Measurements from ENCODE around the gene NPY.
A peak's percentile ranks its signal among the peaks of the same experiment; 100 is the strongest.

The NPY gene

DNA sequence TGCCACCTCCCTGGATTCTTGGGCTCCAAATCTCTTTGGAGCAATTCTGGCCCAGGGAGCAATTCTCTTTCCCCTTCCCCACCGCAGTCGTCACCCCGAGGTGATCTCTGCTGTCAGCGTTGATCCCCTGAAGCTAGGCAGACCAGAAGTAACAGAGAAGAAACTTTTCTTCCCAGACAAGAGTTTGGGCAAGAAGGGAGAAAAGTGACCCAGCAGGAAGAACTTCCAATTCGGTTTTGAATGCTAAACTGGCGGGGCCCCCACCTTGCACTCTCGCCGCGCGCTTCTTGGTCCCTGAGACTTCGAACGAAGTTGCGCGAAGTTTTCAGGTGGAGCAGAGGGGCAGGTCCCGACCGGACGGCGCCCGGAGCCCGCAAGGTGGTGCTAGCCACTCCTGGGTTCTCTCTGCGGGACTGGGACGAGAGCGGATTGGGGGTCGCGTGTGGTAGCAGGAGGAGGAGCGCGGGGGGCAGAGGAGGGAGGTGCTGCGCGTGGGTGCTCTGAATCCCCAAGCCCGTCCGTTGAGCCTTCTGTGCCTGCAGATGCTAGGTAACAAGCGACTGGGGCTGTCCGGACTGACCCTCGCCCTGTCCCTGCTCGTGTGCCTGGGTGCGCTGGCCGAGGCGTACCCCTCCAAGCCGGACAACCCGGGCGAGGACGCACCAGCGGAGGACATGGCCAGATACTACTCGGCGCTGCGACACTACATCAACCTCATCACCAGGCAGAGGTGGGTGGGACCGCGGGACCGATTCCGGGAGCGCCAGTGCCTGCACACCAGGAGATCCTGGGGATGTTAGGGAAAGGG lies 913 bp downstream of the NPY start:
- DNase-seq (ENCODE audit: low read depth): no peak
- no peak overlapping the region for H3K4me3 ChIP-seq (ENCODE audit: low read depth, low read length)
- TF ChIP-seq, protein P1, sequence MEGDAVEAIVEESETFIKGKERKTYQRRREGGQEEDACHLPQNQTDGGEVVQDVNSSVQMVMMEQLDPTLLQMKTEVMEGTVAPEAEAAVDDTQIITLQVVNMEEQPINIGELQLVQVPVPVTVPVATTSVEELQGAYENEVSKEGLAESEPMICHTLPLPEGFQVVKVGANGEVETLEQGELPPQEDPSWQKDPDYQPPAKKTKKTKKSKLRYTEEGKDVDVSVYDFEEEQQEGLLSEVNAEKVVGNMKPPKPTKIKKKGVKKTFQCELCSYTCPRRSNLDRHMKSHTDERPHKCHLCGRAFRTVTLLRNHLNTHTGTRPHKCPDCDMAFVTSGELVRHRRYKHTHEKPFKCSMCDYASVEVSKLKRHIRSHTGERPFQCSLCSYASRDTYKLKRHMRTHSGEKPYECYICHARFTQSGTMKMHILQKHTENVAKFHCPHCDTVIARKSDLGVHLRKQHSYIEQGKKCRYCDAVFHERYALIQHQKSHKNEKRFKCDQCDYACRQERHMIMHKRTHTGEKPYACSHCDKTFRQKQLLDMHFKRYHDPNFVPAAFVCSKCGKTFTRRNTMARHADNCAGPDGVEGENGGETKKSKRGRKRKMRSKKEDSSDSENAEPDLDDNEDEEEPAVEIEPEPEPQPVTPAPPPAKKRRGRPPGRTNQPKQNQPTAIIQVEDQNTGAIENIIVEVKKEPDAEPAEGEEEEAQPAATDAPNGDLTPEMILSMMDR (IDR thresholded peaks at IDR 0.05; ENCODE audit: low read depth, low read length): no peak
- TF ChIP-seq POLR2A (IDR thresholded peaks at IDR 0.05; ENCODE audit: extremely low read depth, insufficient read length): no peak
- no peak for TF ChIP-seq MYC (IDR thresholded peaks at IDR 0.05; ENCODE audit: low read depth, low read length)

DNA sequence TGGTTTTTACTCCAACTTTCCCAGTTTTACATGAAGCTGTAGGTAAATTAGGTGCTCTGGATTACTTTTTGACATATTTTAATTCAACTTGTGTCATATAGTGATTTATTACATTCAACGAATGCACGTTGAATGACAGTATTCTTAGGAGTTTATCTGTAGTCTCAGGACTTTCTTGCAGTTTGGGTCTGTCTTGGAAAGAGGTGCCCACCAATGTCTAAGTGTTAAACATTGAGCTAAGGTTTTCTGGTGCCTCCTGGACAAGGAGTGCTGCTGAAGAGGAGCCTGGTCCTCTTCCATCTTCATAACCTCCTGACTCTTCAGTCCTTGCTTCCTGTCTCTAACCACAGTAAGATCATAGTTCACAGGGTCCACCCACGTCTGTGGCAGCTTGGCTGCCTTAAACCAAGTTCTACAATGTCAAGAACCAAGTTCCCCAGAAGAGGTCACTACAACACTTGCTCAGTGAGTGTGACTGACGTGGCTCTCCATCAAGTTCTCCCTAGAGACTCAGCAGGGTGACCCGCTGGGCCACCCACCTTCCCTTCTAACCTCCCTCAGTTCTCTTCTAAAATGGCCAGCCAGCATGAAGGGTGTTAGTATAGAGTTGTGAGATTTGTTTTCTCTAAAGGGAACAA lies 6.1 kb downstream of the NPY start:
- no peak overlapping the region for H3K4me3 ChIP-seq (ENCODE audit: low read depth, low read length)
- TF ChIP-seq, protein P2, sequence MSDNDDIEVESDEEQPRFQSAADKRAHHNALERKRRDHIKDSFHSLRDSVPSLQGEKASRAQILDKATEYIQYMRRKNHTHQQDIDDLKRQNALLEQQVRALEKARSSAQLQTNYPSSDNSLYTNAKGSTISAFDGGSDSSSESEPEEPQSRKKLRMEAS (IDR thresholded peaks at IDR 0.05; ENCODE audit: low read depth, low read length): no peak; the same call in 1 of the 2 replicates
- TF ChIP-seq POLR2A (IDR thresholded peaks at IDR 0.05; ENCODE audit: extremely low read depth, insufficient read length) (no peak), MYC (IDR thresholded peaks at IDR 0.05; ENCODE audit: low read depth, low read length) (peak; percentile 35; the same call in 1 of the 2 replicates)
- TF ChIP-seq, protein P1 (IDR thresholded peaks at IDR 0.05; ENCODE audit: low read depth, low read length): peak; percentile 50
- DNase-seq (ENCODE audit: low read depth): peak; percentile 87

DNA sequence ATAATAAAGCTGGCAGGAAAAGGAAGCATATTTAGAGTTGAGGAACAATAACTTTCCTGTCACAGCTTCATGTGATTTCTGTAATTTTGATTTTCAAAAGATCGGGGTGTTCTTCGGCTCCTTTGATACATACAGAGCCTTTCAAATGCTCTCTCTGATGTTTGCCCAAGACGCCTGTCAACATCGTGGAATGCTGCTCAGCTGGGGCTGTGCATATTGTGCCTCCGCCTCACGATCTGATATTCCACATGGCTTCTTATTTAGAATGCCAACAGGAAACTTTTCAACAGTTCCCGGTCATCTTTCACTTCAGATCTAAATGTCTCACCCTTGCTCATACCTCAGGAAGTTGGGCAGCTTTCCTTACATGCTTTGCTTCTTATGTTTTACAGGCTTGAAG lies 7.3 kb downstream of the NPY start:
- DNase-seq (ENCODE audit: low read depth): no peak
- no peak overlapping the region for H3K4me3 ChIP-seq (ENCODE audit: low read depth, low read length)
- TF ChIP-seq POLR2A (IDR thresholded peaks at IDR 0.05; ENCODE audit: extremely low read depth, insufficient read length): no peak

DNA sequence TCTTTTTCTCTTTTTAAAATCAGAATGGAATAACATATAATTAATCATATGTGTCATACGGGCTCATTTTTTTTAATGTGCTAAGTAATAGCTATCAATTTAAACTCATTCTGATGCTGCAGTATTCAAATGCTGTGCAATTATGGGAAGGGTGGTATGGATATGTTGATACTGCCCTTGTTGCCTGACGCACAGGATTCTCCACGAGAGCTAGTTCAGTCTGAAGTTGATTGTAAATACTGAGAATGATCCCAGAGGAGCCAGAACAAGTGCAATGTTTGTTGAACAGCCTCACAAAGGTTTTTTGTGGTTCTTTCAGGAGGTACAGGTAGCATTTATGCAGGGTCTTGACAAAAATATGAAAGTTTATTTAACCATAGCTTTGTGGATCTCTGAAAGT lies 13.4 kb downstream of the NPY start:
- TF ChIP-seq, protein P1 (IDR thresholded peaks at IDR 0.05; ENCODE audit: low read depth, low read length): no peak
- TF ChIP-seq POLR2A (IDR thresholded peaks at IDR 0.05; ENCODE audit: extremely low read depth, insufficient read length): no peak
- TF ChIP-seq MYC (IDR thresholded peaks at IDR 0.05; ENCODE audit: low read depth, low read length): no peak
- TF ChIP-seq, protein P2 (IDR thresholded peaks at IDR 0.05; ENCODE audit: low read depth, low read length): no peak
- H3K4me3 ChIP-seq (ENCODE audit: low read depth, low read length): no peak overlapping the region
- DNase-seq (ENCODE audit: low read depth): no peak

DNA sequence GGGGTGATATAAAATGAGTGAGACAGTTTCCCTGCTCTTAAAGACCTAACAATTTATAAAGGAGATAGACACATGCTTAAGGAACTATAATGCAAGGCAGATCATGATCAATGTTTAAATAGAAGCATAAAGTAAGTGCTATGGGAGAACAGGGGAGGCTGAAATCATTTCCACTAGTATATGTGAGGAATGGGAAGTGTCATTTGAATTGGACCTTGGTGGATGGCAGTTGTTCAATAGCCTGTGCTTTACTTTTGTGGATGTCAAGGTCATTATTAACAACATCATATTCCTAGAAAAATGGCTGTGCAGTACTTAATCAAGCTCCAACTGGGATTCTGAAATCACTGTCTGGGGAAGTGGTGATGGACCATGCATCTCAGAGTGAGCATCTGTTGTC lies 14.7 kb downstream of the NPY start:
- DNase-seq (ENCODE audit: low read depth): no peak
- no peak for TF ChIP-seq POLR2A (IDR thresholded peaks at IDR 0.05; ENCODE audit: extremely low read depth, insufficient read length)
- TF ChIP-seq, protein P2 (IDR thresholded peaks at IDR 0.05; ENCODE audit: low read depth, low read length): no peak
- TF ChIP-seq MYC (IDR thresholded peaks at IDR 0.05; ENCODE audit: low read depth, low read length): no peak
- TF ChIP-seq, protein P1 (IDR thresholded peaks at IDR 0.05; ENCODE audit: low read depth, low read length): no peak
- no peak overlapping the region for H3K4me3 ChIP-seq (ENCODE audit: low read depth, low read length)

DNA sequence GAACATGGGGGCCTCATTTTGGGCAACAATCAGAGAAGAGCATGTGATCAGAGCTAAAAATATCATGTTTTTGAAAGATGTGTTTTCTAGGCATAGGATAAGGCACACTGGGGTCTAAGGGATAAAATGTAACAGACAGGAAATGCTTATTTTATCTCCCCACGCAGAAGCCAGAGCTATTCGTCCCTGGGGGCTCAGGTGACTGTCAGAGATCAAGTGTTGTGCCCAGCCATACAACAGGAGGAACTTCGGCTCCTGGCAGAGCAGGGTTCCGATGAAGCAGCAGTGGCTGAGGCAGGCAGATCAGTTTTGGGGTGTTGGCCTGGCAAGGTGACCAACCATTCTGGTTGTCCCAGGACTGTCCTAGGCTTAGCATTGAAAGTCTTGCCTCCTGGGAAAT lies 15.2 kb downstream of the NPY start:
- DNase-seq (ENCODE audit: low read depth): peak; percentile 30
- TF ChIP-seq, protein P2 (IDR thresholded peaks at IDR 0.05; ENCODE audit: low read depth, low read length): no peak
- TF ChIP-seq, protein P1 (IDR thresholded peaks at IDR 0.05; ENCODE audit: low read depth, low read length): no peak
- TF ChIP-seq POLR2A (IDR thresholded peaks at IDR 0.05; ENCODE audit: extremely low read depth, insufficient read length) (no peak), MYC (IDR thresholded peaks at IDR 0.05; ENCODE audit: low read depth, low read length) (no peak)
- no peak overlapping the region for H3K4me3 ChIP-seq (ENCODE audit: low read depth, low read length)
